Neural crest cell (in vitro differentiated cells): ENCODE measurements around the gene FBXL5. TPM values are rescaled to one million over a fixed set of nuclear protein-coding genes. Genes with fewer than 3 reads are reported as not detected.

Experiments
- DNase-seq: peaks from one replicate; pipeline ENCODE4 v3.0.0; 2021; ENCODE audit warnings: low read depth, mixed read lengths, low spot score
- H3K27ac Mint-ChIP-seq: one replicate; pipeline ENCODE4 v1.8.0; 2021; ENCODE audit warnings: mild to moderate bottlenecking, mixed read lengths; ENCODE audit not compliant: unreplicated experiment
- H3K27me3 Mint-ChIP-seq: 2 replicates; pipeline ENCODE4 v1.8.0; 2021; ENCODE audit warnings: low read depth, mild to moderate bottlenecking, mixed read lengths
- H3K36me3 Mint-ChIP-seq: 2 replicates; pipeline ENCODE4 v1.8.0; 2021; ENCODE audit warnings: low read depth, mild to moderate bottlenecking, mixed read lengths
- H3K4me1 Mint-ChIP-seq: 2 replicates; pipeline ENCODE4 v1.8.0; 2021; ENCODE audit warnings: mixed read lengths
- H3K4me3 Mint-ChIP-seq: one replicate; pipeline ENCODE4 v1.8.0; 2021; ENCODE audit warnings: mild to moderate bottlenecking, mixed read lengths
- H3K9me3 Mint-ChIP-seq: 2 replicates; pipeline ENCODE4 v1.8.0; 2021; ENCODE audit warnings: mixed read lengths
- total RNA-seq: library from RNA; stranded (reverse); gene quantifications from 2 replicates; pipeline ENCODE4 v1.2.1, GENCODE V29; 2021
- TF ChIP-seq, protein P1 (sequence below): fragments of 200-600 bp; sonication (generic); conservative IDR thresholded peaks from 2 replicates; pipeline ENCODE4 v1.5.0; 2021; ENCODE audit warnings: antibody characterized with exemption, mild to moderate bottlenecking

The FBXL5 gene
- total RNA-seq, 1 donor from 2014 or later: 71.2 TPM

DNA sequence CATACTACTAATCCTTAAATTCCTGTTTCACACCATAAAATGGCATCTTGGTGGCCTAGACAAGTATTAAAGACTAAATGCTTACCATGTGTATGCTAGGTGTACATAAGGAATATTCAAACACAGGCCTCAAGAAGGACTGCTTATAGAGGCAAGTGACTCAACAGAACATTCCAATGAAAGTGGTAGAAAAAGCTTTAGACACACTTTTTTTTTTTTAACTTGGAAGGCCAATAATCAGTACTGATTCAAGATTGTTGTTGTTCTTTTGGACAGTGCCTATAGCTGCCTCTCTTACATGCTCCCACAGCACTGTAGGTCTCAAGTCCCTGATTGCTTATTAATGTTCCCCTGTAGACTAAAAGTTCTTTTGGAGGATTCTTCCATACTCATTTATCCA, 77.6 kb downstream of the FBXL5 start:
- no peaks in the 10 kb centered on the region for H3K27me3 Mint-ChIP-seq
- H3K27ac Mint-ChIP-seq: no peak overlapping the region
- no peaks in the 10 kb centered on the region for H3K9me3 Mint-ChIP-seq
- no peaks in the 10 kb centered on the region for H3K4me1 Mint-ChIP-seq
- H3K4me3 Mint-ChIP-seq: no peak overlapping the region
- H3K36me3 Mint-ChIP-seq: peaks cover 12% of the 10 kb centered on the region
- DNase-seq: no peak
- TF ChIP-seq, protein P1, sequence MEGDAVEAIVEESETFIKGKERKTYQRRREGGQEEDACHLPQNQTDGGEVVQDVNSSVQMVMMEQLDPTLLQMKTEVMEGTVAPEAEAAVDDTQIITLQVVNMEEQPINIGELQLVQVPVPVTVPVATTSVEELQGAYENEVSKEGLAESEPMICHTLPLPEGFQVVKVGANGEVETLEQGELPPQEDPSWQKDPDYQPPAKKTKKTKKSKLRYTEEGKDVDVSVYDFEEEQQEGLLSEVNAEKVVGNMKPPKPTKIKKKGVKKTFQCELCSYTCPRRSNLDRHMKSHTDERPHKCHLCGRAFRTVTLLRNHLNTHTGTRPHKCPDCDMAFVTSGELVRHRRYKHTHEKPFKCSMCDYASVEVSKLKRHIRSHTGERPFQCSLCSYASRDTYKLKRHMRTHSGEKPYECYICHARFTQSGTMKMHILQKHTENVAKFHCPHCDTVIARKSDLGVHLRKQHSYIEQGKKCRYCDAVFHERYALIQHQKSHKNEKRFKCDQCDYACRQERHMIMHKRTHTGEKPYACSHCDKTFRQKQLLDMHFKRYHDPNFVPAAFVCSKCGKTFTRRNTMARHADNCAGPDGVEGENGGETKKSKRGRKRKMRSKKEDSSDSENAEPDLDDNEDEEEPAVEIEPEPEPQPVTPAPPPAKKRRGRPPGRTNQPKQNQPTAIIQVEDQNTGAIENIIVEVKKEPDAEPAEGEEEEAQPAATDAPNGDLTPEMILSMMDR: no peak

DNA sequence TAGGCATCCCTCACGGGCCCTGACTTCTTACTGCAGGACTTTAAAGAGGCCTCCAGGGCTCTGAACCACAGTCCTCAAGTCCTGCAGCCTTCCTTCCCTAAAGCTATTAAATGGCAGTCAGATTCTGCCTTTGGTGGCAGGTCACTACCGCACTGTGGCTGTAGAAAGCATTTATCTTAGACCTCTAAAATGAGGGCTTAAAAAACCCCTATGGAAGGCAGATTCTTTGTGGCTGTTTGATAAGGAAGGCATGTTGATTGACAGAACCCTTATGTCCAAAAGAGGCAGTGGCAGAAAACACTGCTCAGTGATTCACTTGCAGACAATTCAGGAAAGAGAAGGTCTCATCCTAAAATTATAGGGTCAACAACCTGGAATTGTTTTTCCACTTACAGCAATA, 79.2 kb downstream of the FBXL5 start:
- Mint-ChIP-seq H3K27me3 (no peaks in the 10 kb centered on the region), H3K4me1 (no peaks in the 10 kb centered on the region), H3K9me3 (no peaks in the 10 kb centered on the region), H3K27ac (no peak overlapping the region), H3K4me3 (no peak overlapping the region), H3K36me3 (no peaks in the 10 kb centered on the region)
- TF ChIP-seq, protein P1: no peak
- no peak for DNase-seq

DNA sequence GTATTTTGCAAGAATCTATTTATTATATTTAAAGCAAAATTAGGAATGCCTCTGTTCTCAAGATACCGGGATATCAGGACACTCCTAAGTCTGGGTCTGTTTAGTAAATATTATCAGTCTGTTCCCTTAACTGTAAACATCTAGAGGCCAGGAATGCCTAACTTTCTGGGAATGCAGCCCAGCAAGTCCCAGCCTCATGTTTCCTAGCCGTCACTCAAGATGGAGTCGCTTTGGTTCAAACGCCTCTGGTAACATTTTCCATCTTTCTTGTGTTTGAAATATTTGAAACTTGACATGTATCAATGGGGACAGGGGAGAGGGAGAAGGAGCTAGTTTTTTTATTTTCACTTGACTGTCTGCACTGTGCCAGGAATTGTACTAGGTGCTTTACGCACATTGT, 85.4 kb downstream of the FBXL5 start:
- TF ChIP-seq, protein P1: no peak
- Mint-ChIP-seq H3K4me3 (no peak overlapping the region), H3K9me3 (no peaks in the 10 kb centered on the region), H3K27ac (no peak overlapping the region), H3K4me1 (no peaks in the 10 kb centered on the region), H3K27me3 (no peaks in the 10 kb centered on the region), H3K36me3 (peaks cover 18% of the 10 kb centered on the region)
- DNase-seq: no peak

DNA sequence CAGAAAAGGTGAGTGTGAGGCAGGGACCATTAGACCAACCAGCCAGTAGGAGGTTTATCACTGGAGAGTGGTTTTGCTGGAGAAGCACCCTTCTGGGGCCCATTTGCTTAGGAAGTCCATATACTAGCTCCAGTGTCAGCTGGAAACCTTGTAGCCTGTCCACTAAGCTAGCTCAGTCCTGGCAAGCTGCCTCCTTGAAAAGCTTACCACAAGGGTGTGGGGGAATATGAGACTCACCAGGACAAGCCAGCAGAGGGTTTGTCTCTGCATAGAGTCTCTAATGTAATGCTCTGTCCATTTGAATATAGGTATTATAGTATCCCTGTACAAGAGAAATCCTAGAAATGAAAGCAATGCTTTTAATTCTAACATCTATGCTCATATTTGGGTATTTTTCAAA, 86.3 kb downstream of the FBXL5 start:
- no peak overlapping the region for H3K27ac Mint-ChIP-seq
- no peaks in the 10 kb centered on the region for H3K4me1 Mint-ChIP-seq
- no peaks in the 10 kb centered on the region for H3K9me3 Mint-ChIP-seq
- H3K4me3 Mint-ChIP-seq: no peak overlapping the region
- H3K27me3 Mint-ChIP-seq: no peaks in the 10 kb centered on the region
- no peak for DNase-seq
- TF ChIP-seq, protein P1: no peak
- H3K36me3 Mint-ChIP-seq: peaks cover 20% of the 10 kb centered on the region

DNA sequence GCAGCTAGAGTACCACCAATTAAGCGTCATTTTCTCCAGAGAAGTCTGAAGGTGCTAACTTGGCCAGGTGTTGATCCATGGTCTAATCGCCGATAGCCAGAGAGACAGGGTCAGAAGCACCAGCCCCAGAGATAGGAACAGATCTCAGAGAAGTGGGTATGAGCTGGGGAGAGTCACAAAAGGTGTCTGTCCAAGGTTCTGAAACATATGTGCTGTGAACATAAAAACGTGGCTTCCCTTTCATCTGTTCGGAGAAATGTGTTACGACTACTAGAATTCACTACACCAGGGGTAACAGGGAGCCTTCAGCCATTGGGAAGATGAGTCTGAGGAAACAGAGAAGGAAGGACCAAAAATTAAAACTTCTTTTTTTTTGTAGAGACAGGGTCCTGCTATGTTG, 91.3 kb downstream of the FBXL5 start:
- DNase-seq: no peak
- peaks cover 30% of the 10 kb centered on the region for H3K36me3 Mint-ChIP-seq
- H3K27ac Mint-ChIP-seq: no peak overlapping the region
- H3K9me3 Mint-ChIP-seq: no peaks in the 10 kb centered on the region
- H3K4me1 Mint-ChIP-seq: peaks cover 17% of the 10 kb centered on the region
- TF ChIP-seq, protein P1: no peak
- H3K4me3 Mint-ChIP-seq: no peak overlapping the region
- no peaks in the 10 kb centered on the region for H3K27me3 Mint-ChIP-seq

DNA sequence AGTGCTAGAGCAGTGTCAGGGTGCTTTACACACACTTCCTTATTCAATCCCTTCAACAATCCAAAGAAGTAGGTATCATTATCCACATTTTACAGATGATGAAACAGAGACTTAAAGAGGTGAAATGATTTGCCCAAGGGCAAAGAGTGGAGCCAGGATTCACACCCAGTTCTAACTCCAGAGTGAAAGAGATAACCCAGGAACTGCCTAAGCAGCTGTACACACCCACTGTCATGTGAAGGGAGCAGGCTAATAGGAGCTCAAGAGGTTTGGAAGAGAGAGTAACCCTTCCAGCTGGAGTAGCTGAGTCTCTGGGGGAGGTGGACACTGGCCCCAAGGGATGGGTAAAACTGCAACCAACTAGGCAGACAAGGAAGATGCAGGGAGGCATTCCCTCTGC, 92.5 kb downstream of the FBXL5 start:
- no peaks in the 10 kb centered on the region for H3K9me3 Mint-ChIP-seq
- no peak overlapping the region for H3K4me3 Mint-ChIP-seq
- H3K27ac Mint-ChIP-seq: peak overlapping the region; percentile 3
- H3K27me3 Mint-ChIP-seq: no peaks in the 10 kb centered on the region
- DNase-seq: no peak
- TF ChIP-seq, protein P1: no peak
- peaks cover 33% of the 10 kb centered on the region for H3K36me3 Mint-ChIP-seq
- H3K4me1 Mint-ChIP-seq: peaks cover 17% of the 10 kb centered on the region
